A172 (cell line): ENCODE results near the gene HSH2D. TPM values are rescaled to one million over a fixed set of nuclear protein-coding genes. Genes with fewer than 3 reads are reported as not detected.
"Not testable (repeated sequence)": the region's sequence is repeated elsewhere in the genome, so short reads cannot be mapped to it uniquely, and the experiment has no call there.

ENCODE experiments used
- DNase-seq: peaks from one replicate; pipeline ENCODE4 v3.0.0-alpha.2; 2015; ENCODE audit warnings: low spot score
- total RNA-seq: library from RNA; depleted of rRNA; stranded (reverse); fragments of >200 nt; shearing (Covaris generic); gene quantifications from 2 replicates; pipeline ENCODE4 v1.2.3, GENCODE V29; 2014; rRNA removed

HSH2D gene
- total RNA-seq = not detected in 2 replicates

GRCh38 chr19:16143399-16144215, at the start of gene HSH2D:
HSH2D (plus strand) TSS chr19:16143685; CDS start chr19:16148751, 5,066 bp downstream.
- no peak for DNase-seq

- DNase-seq = no peak
Measured at GRCh38 chr19:16094360-16095070, 49.0 kb upstream of the HSH2D start.

GRCh38 chr19:16095071-16095571, 48.4 kb upstream of the HSH2D start:
- no peak for DNase-seq

- no peak for DNase-seq
Measured at GRCh38 chr19:16096280-16096855, 47.1 kb upstream of the HSH2D start.

- DNase-seq = no peak
Measured at GRCh38 chr19:16098416-16098768, 45.1 kb upstream of the HSH2D start.

GRCh38 chr19:16098821-16099220, 44.7 kb upstream of the HSH2D start:
- DNase-seq = no peak

- DNase-seq = not testable (repeated sequence)
Measured at GRCh38 chr19:16099314-16099965, 44.0 kb upstream of the HSH2D start.

GRCh38 chr19:16100524-16100923, 43.0 kb upstream of the HSH2D start:
- DNase-seq = no peak

GRCh38 chr19:16104722-16105121, 38.8 kb upstream of the HSH2D start:
- DNase-seq = no peak

GRCh38 chr19:16106121-16106520, 37.4 kb upstream of the HSH2D start:
- DNase-seq = peak; percentile 77

GRCh38 chr19:16111160-16111908, 32.2 kb upstream of the HSH2D start, which contains the start of gene RAB8A:
RAB8A (plus strand) TSS chr19:16111889; CDS start chr19:16111902, 13 bp downstream.
- DNase-seq = peak; percentile 98

GRCh38 chr19:16111909-16112752, 31.4 kb upstream of the HSH2D start:
- no peak for DNase-seq

GRCh38 chr19:16112778-16113177, 30.7 kb upstream of the HSH2D start:
- DNase-seq = no peak

GRCh38 chr19:16113727-16114126, 29.8 kb upstream of the HSH2D start:
- no peak for DNase-seq

- DNase-seq = no peak
Measured at GRCh38 chr19:16115301-16116039, 28.0 kb upstream of the HSH2D start.

- no peak for DNase-seq
Measured at GRCh38 chr19:16116067-16116466, 27.4 kb upstream of the HSH2D start.

- DNase-seq = no peak
Measured at GRCh38 chr19:16117594-16118033, 25.9 kb upstream of the HSH2D start.

GRCh38 chr19:16118489-16119033, 24.9 kb upstream of the HSH2D start:
- DNase-seq = no peak
